SK-N-SH (cell line): Measurements from ENCODE around the gene MTURN. TPM values are rescaled to one million over a fixed set of nuclear protein-coding genes. Genes with fewer than 3 reads are reported as not detected.

Experiments used
- CTCF ChIA-PET: fragments of 300-600, 350-600 bp; formaldehyde crosslinking; extraction: SDS; loops from one replicate; lab custom pipeline; 2021; lab: Yijun Ruan, JAX
- POLR2A ChIA-PET: fragments of 350-600 bp; sonication (Branson Sonifier 250); formaldehyde crosslinking; extraction: SDS; loops from one replicate; lab custom pipeline; 2020; ENCODE audit warnings: antibody characterized with exemption, inconsistent platforms; lab: Yijun Ruan, JAX
- DNase-seq: peaks from one replicate; pipeline ENCODE4 v3.0.0; 2012
- H2AFZ ChIP-seq: fragments of 200-600 bp; sonication (generic); 2 replicates; pipeline ENCODE4 v1.8.1; 2016; ENCODE audit warnings: antibody characterized with exemption, mild to moderate bottlenecking, low read depth
- H3F3A ChIP-seq: fragments of 200-600 bp; sonication (generic); replicated peaks from 2 replicates; pipeline ENCODE3; 2016; ENCODE audit warnings: antibody characterized with exemption, mild to moderate bottlenecking; ENCODE audit not compliant: insufficient read depth
- H3K27ac ChIP-seq, 2 experiments: fragments of 200-500 bp in 1 of 2; fragments of 200-600 bp in 1 of 2; sonication (Bioruptor generic) in 1 of 2; sonication (generic), shearing (Covaris generic) in 1 of 2; 2 replicates each; pipeline versions ENCODE4 v1.5.1 to v1.6.1; 2014 to 2016; ENCODE audit warnings: low read depth in 2 of 2, inconsistent platforms in 1 of 2, low read length in 1 of 2, mild to moderate bottlenecking in 1 of 2, mixed read lengths in 1 of 2
- H3K27me3 ChIP-seq: fragments of 200-600 bp; sonication (generic), shearing (Covaris generic); 2 replicates; pipeline ENCODE4 v1.6.1; 2016; ENCODE audit warnings: mixed run types; ENCODE audit not compliant: insufficient read depth
- H3K36me3 ChIP-seq, 2 experiments: fragments of 200-500 bp in 1 of 2; fragments of 200-600 bp in 1 of 2; sonication (Bioruptor generic) in 1 of 2; sonication (generic) in 1 of 2; replicated peaks in 1 of 2; 2 replicates each; pipeline versions ENCODE3 to v1.5.1; 2014 to 2016; ENCODE audit warnings: low read length in 1 of 2, mild to moderate bottlenecking in 1 of 2; ENCODE audit not compliant: insufficient read depth in 2 of 2, control insufficient read depth in 1 of 2
- H3K4me1 ChIP-seq, 2 experiments: fragments of 200-500 bp in 1 of 2; fragments of 200-600 bp in 1 of 2; sonication (Bioruptor generic) in 1 of 2; sonication (generic), shearing (Covaris generic) in 1 of 2; 2 replicates each; pipeline versions ENCODE4 v1.5.1 to v1.6.1; 2014 to 2016; ENCODE audit warnings: low read depth in 1 of 2, low read length in 1 of 2, mixed run types in 1 of 2; ENCODE audit not compliant: insufficient read depth in 2 of 2, control insufficient read depth in 1 of 2
- H3K4me2 ChIP-seq: fragments of 200-600 bp; sonication (generic), shearing (Covaris generic); 2 replicates; pipeline ENCODE4 v1.6.1; 2017; ENCODE audit warnings: mixed run types
- H3K4me3 ChIP-seq, 2 experiments: fragments of 200-500 bp in 1 of 2; fragments of 200-600 bp in 1 of 2; sonication (Bioruptor generic) in 1 of 2; sonication (generic), shearing (Covaris generic) in 1 of 2; 2 replicates each; pipeline versions ENCODE4 v1.5.1 to v1.8.1; 2014 to 2016; ENCODE audit warnings: low read depth in 2 of 2, inconsistent platforms in 1 of 2, low read length in 1 of 2, mild to moderate bottlenecking in 1 of 2, mixed read lengths in 1 of 2, moderate library complexity in 1 of 2
- H3K79me2 ChIP-seq: fragments of 200-600 bp; sonication (generic); 2 replicates; pipeline ENCODE4 v1.8.1; 2017; ENCODE audit warnings: mild to moderate bottlenecking; ENCODE audit not compliant: insufficient read depth
- H3K9ac ChIP-seq: fragments of 200-600 bp; sonication (generic); 2 replicates; pipeline ENCODE4 v1.6.1; 2017; ENCODE audit warnings: mixed run types
- H3K9me2 ChIP-seq: fragments of 200-600 bp; sonication (generic); 2 replicates; pipeline ENCODE4 v1.6.1; 2017; ENCODE audit warnings: mixed run types
- H3K9me3 ChIP-seq: fragments of 200-600 bp; sonication (generic); 2 replicates; pipeline ENCODE4 v1.6.1; 2017; ENCODE audit warnings: mixed run types, mild to moderate bottlenecking, moderate library complexity
- H4K20me1 ChIP-seq: fragments of 200-600 bp; sonication (generic); 2 replicates; pipeline ENCODE4 v1.6.1; 2017; ENCODE audit warnings: mild to moderate bottlenecking, mixed run types; ENCODE audit not compliant: insufficient read depth
- CHD2 ChIP-seq: fragments of 150-350 bp; IDR thresholded peaks from 2 replicates; pipeline ENCODE4 v1.6.1; 2018; ENCODE audit warnings: low read length; ENCODE audit not compliant: partially characterized antibody
- ELF1 ChIP-seq: IDR thresholded peaks from 2 replicates; pipeline ENCODE4 v1.4.0; 2012
- EP300 ChIP-seq, 2 experiments: IDR thresholded peaks; 2 replicates each; pipeline versions ENCODE4 v1.4.0 to v1.6.1; 2012; ENCODE audit warnings: borderline replicate concordance in 1 of 2, low read depth in 1 of 2, low read length in 1 of 2
- EZH2phosphoT487 ChIP-seq: fragments of 200-600 bp; sonication (generic); IDR thresholded peaks from 2 replicates; pipeline ENCODE4 v1.6.1; 2017; ENCODE audit warnings: low read depth, mixed run types, mild to moderate bottlenecking, antibody characterized with exemption, moderate library complexity, borderline replicate concordance
- FOSL2 ChIP-seq: IDR thresholded peaks from 2 replicates; pipeline ENCODE4 v1.4.0; 2012; ENCODE audit warnings: low read depth, mild to moderate bottlenecking, moderate library complexity, borderline replicate concordance
- FOXJ3 ChIP-seq: sonication (generic); formaldehyde crosslinking; IDR thresholded peaks from 2 replicates; pipeline ENCODE4 v1.5.1; 2020; ENCODE audit warnings: mild to moderate bottlenecking, missing genetic modification reagents
- FOXM1 ChIP-seq: IDR thresholded peaks from 2 replicates; pipeline ENCODE4 v1.4.0; 2012; ENCODE audit warnings: low read depth, mild to moderate bottlenecking
- JUND ChIP-seq: IDR thresholded peaks from 2 replicates; pipeline ENCODE4 v1.4.0; 2012
- MEF2A ChIP-seq: IDR thresholded peaks from 2 replicates; pipeline ENCODE4 v1.4.0; 2012; ENCODE audit warnings: low read depth, borderline replicate concordance
- MXI1 ChIP-seq: IDR thresholded peaks from 2 replicates; pipeline ENCODE4 v1.6.1; 2012; ENCODE audit warnings: mild to moderate bottlenecking, low read depth, low read length, improper control_type of control experiment
- NFIC ChIP-seq: IDR thresholded peaks from 2 replicates; pipeline ENCODE4 v1.4.0; 2012; ENCODE audit warnings: borderline replicate concordance
- NRF1 ChIP-seq: IDR thresholded peaks from 2 replicates; pipeline ENCODE4 v1.6.1; 2012; ENCODE audit warnings: low read depth, mild to moderate bottlenecking, low read length
- PBX3 ChIP-seq: IDR thresholded peaks from 2 replicates; pipeline ENCODE4; 2012
- POLR2AphosphoS5 ChIP-seq: IDR thresholded peaks from 2 replicates; pipeline ENCODE4 v1.6.1; 2012; ENCODE audit warnings: low read depth, low read length
- RAD21 ChIP-seq: IDR thresholded peaks from 2 replicates; pipeline ENCODE4 v1.6.1; 2012; ENCODE audit warnings: mild to moderate bottlenecking, low read length
- REST ChIP-seq: IDR thresholded peaks from 2 replicates; pipeline ENCODE4 v1.6.1; 2012; ENCODE audit warnings: mild to moderate bottlenecking, low read depth, low read length, moderate library complexity
- RFX5 ChIP-seq: IDR thresholded peaks from 2 replicates; pipeline ENCODE4 v1.6.1; 2012; ENCODE audit warnings: mild to moderate bottlenecking, improper control_type of control experiment, low read length
- RXRA ChIP-seq: IDR thresholded peaks from 2 replicates; pipeline ENCODE4 v1.4.0; 2012; ENCODE audit warnings: low read depth, mild to moderate bottlenecking, borderline replicate concordance
- TAF1 ChIP-seq: IDR thresholded peaks from 2 replicates; pipeline ENCODE4 v1.6.1; 2012; ENCODE audit warnings: low read depth, mild to moderate bottlenecking, low read length, moderate library complexity, borderline replicate concordance
- TCF12 ChIP-seq: IDR thresholded peaks from 2 replicates; pipeline ENCODE4 v1.4.0; 2012
- TEAD4 ChIP-seq: IDR thresholded peaks from 2 replicates; pipeline ENCODE4 v1.4.0; 2012; ENCODE audit warnings: mild to moderate bottlenecking, borderline replicate concordance; ENCODE audit not compliant: insufficient read depth
- USF1 ChIP-seq: IDR thresholded peaks from 2 replicates; pipeline ENCODE4 v1.4.0; 2012; ENCODE audit warnings: low read depth, borderline replicate concordance
- USF2 ChIP-seq: fragments of 150-350 bp; IDR thresholded peaks from 2 replicates; pipeline ENCODE4 v1.6.1; 2017; ENCODE audit warnings: antibody characterized with exemption, low read length, low read depth, borderline replicate concordance
- YY1 ChIP-seq: IDR thresholded peaks from 2 replicates; pipeline ENCODE4 v1.4.0; 2012; ENCODE audit warnings: low read depth, mild to moderate bottlenecking
- ZBTB33 ChIP-seq: IDR thresholded peaks from 2 replicates; pipeline ENCODE4 v1.4.0; 2012; ENCODE audit warnings: low read depth, borderline replicate concordance
- WGBS: methylation state at CpG from one replicate; pipeline ENCODE4 v1.1.6; 2017; ENCODE audit warnings: low lambda C conversion rate; 5-methylcytosine and 5-hydroxymethylcytosine counted together
- polyA plus RNA-seq, 3 experiments: library from polyadenylated mRNA; depleted of rRNA; stranded (reverse); fragments of >200 nt; gene quantifications; 2 replicates each; pipeline ENCODE4 v1.2.3, GENCODE V29; 2012

MTURN gene
- polyA plus RNA-seq, 1 of the 3 experiments (the other 2 are of a cell fraction): 9.0 TPM

GRCh38 chr7:30168835-30169573 is 34.2 kb downstream of the MTURN start:
- 67% methylated on average over 16 of the region's 16 CpGs for WGBS
- H3K27ac ChIP-seq: peak overlapping the region in 1 of 2 experiments; percentile 57; a peak in 2 of 4 replicates
- no peak overlapping the region for H3K4me3 ChIP-seq
- H3K4me1 ChIP-seq: peaks cover 34 to 35% of the 10 kb centered on the region in 2 experiments
- CTCF ChIA-PET: interaction anchor here (1.1 to 4.4 kb wide), 7 partner anchors 9 to 395 kb away, joined by 3 to 17 read pairs (median 4); no protein-coding TSS in a partner anchor
- no peaks in the 10 kb centered on the region for H3K36me3 ChIP-seq
- no peak overlapping the region for H2AFZ ChIP-seq
- peaks cover 4% of the 10 kb centered on the region for H3F3A ChIP-seq
- no peaks in the 10 kb centered on the region for H3K9me2 ChIP-seq
- H4K20me1 ChIP-seq: no peaks in the 10 kb centered on the region
- POLR2A ChIA-PET: no interaction called here
- H3K79me2 ChIP-seq: no peaks in the 10 kb centered on the region
- H3K27me3 ChIP-seq: no peaks in the 10 kb centered on the region
- H3K9ac ChIP-seq: no peak overlapping the region
- DNase-seq: no peak
- TF ChIP-seq FOXM1 (no peak), MEF2A (no peak), PBX3 (peak; percentile 71), YY1 (no peak), RXRA (no peak), MXI1 (no peak), ZBTB33 (no peak), JUND (peak; percentile 75), EP300 (IDR thresholded peaks at IDR 0.05; ENCODE audit: borderline replicate concordance in 1 of 2, low read depth in 1 of 2, low read length in 1 of 2) (peak in 1 of 2 experiments; percentile 13; a peak in 1 of 4 replicates), POLR2AphosphoS5 (no peak), USF1 (no peak), TAF1 (no peak), FOXJ3 (no peak), NFIC (no peak), EZH2phosphoT487 (no peak), CHD2 (no peak), USF2 (no peak), TEAD4 (0 out of 2 replicates have a peak, but pooled peaks have one; percentile 39), RFX5 (no peak), FOSL2 (peak; percentile 75), REST (no peak), NRF1 (no peak), ELF1 (no peak), RAD21 (no peak), TCF12 (peak; percentile 27)
- H3K4me2 ChIP-seq: peak overlapping the region; percentile 6; the same call in 1 of the 2 replicates
- no peaks in the 10 kb centered on the region for H3K9me3 ChIP-seq
